ENCODE data around the gene STK36. TPM values are rescaled to one million over a fixed set of nuclear protein-coding genes. Genes with fewer than 3 reads are reported as not detected.

Gene STK36
- total and polyA plus RNA-seq, 12 donors: 12.4 to 112 (median 36.3) TPM

DNA sequence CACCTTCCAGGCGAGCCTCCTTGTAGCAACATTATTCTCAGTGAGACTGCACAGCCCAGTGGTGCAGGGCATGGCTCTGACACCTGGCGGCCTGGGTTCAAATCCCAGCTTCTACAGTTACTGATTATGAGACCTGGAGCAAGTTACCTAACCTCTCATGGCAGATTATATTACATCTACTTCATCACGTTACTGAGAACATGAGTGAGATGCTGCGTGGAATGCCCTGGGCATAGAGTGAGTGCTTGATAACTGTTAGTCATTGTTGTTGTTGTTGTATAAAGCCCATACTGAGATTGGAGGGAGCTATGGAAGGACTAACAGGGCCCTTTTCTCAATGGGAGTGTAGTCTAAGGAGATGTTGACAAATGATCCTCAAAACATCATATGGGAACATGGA lies 45.5 kb upstream of the STK36 start:
- Histone ChIP-seq H3K36me3 (replicated peaks in 1 of 2) (no peaks in the 10 kb centered on the region), H3K4me1 (replicated peaks in 1 of 2) (no peaks in the 10 kb centered on the region), H3K9me3 (replicated peaks in 1 of 3) (no peaks in the 10 kb centered on the region), H3K4me3 (no peak overlapping the region), H3K27me3 (no peaks in the 10 kb centered on the region), H3K27ac (no peak overlapping the region)
- intact Hi-C loops (cut with DNase I): no loop called here
- no peak for DNase-seq
- WGBS, 4 donors: 75 to 96% (median 90%) methylated on average over 4 of the region's 4 CpGs
- TF ChIP-seq, protein P1, sequence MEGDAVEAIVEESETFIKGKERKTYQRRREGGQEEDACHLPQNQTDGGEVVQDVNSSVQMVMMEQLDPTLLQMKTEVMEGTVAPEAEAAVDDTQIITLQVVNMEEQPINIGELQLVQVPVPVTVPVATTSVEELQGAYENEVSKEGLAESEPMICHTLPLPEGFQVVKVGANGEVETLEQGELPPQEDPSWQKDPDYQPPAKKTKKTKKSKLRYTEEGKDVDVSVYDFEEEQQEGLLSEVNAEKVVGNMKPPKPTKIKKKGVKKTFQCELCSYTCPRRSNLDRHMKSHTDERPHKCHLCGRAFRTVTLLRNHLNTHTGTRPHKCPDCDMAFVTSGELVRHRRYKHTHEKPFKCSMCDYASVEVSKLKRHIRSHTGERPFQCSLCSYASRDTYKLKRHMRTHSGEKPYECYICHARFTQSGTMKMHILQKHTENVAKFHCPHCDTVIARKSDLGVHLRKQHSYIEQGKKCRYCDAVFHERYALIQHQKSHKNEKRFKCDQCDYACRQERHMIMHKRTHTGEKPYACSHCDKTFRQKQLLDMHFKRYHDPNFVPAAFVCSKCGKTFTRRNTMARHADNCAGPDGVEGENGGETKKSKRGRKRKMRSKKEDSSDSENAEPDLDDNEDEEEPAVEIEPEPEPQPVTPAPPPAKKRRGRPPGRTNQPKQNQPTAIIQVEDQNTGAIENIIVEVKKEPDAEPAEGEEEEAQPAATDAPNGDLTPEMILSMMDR (IDR thresholded peaks at IDR 0.05): no peak
- TF ChIP-seq POLR2A (IDR thresholded peaks at IDR 0.05): no peak

DNA sequence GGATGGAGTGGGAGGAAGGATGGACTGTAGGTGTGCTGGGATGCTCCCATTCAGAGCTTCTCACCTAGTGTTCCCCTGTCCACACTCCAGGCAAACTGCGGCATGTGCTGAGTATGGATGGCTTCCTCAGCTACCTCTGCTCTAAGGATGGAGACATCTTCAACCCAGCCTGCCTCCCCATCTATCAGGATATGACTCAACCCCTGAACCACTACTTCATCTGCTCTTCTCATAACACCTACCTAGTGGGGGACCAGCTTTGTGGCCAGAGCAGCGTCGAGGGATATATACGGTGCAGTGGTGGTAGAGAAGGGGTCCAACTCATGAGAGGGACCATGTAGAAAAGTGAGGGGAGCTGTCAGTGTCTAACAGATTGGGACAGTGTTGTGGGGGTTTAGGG lies 43.9 kb upstream of the STK36 start:
- Histone ChIP-seq H3K27ac (no peak overlapping the region), H3K27me3 (no peaks in the 10 kb centered on the region), H3K9me3 (replicated peaks in 1 of 3) (no peaks in the 10 kb centered on the region), H3K36me3 (replicated peaks in 1 of 2) (no peaks in the 10 kb centered on the region), H3K4me1 (replicated peaks in 1 of 2) (no peaks in the 10 kb centered on the region), H3K4me3 (no peak overlapping the region)
- TF ChIP-seq, protein P1 (IDR thresholded peaks at IDR 0.05): no peak
- no peak for TF ChIP-seq POLR2A (IDR thresholded peaks at IDR 0.05)
- DNase-seq: no peak
- intact Hi-C loops (cut with DNase I): no loop called here
- WGBS, 4 donors: 82 to 95% (median 92%) methylated on average over 3 to 4 of the region's 4 CpGs

- intact Hi-C loops (cut with DNase I): no loop called here
- no peak overlapping the region for H3K4me3 ChIP-seq
- WGBS, 4 donors: 56 to 68% (median 60%) methylated on average over 4 of the region's 4 CpGs
- no peaks in the 10 kb centered on the region for H3K4me1 ChIP-seq (replicated peaks in 1 of 2)
- H3K36me3 ChIP-seq (replicated peaks in 1 of 2): peaks cover 0 to 22% of the 10 kb centered on the region in 2 donors
- TF ChIP-seq, protein P1 (IDR thresholded peaks at IDR 0.05): no peak
- no peak for TF ChIP-seq POLR2A (IDR thresholded peaks at IDR 0.05)
- H3K9me3 ChIP-seq (replicated peaks in 1 of 3): no peaks in the 10 kb centered on the region
- no peaks in the 10 kb centered on the region for H3K27me3 ChIP-seq
- no peak overlapping the region for H3K27ac ChIP-seq
- no peak for DNase-seq
Observed at GRCh38 chr2:218631837-218632236, 40.0 kb upstream of the STK36 start.

- TF ChIP-seq POLR2A (IDR thresholded peaks at IDR 0.05): no peak
- DNase-seq: no peak
- no peak overlapping the region for H3K4me3 ChIP-seq
- intact Hi-C loops (cut with DNase I): no loop called here
- H3K27ac ChIP-seq: no peak overlapping the region
- no peaks in the 10 kb centered on the region for H3K4me1 ChIP-seq (replicated peaks in 1 of 2)
- 90 to 97% (median 93%) methylated on average over 5 of the region's 5 CpGs for WGBS, 4 donors
- peaks cover 0 to 58% of the 10 kb centered on the region in 2 donors for H3K36me3 ChIP-seq (replicated peaks in 1 of 2)
- no peaks in the 10 kb centered on the region for H3K9me3 ChIP-seq (replicated peaks in 1 of 3)
- H3K27me3 ChIP-seq: no peaks in the 10 kb centered on the region
Observed at GRCh38 chr2:218635719-218636118, 36.2 kb upstream of the STK36 start.

GRCh38 chr2:218638372-218638771 lies 33.5 kb upstream of the STK36 start:
- H3K4me3 ChIP-seq: no peak overlapping the region
- peaks cover 0 to 80% of the 10 kb centered on the region in 2 donors for H3K36me3 ChIP-seq (replicated peaks in 1 of 2)
- no peak overlapping the region for H3K27ac ChIP-seq
- no peaks in the 10 kb centered on the region for H3K4me1 ChIP-seq (replicated peaks in 1 of 2)
- no peaks in the 10 kb centered on the region for H3K27me3 ChIP-seq
- intact Hi-C loops (cut with DNase I): no loop called here
- no peak for DNase-seq
- no peaks in the 10 kb centered on the region for H3K9me3 ChIP-seq (replicated peaks in 1 of 3)
- TF ChIP-seq, protein P1 (IDR thresholded peaks at IDR 0.05): no peak
- no peak for TF ChIP-seq POLR2A (IDR thresholded peaks at IDR 0.05)
- WGBS, 4 donors: 94 to 98% (median 97%) methylated on average over 13 to 18 of the region's 18 CpGs
